Testis (tissue), 2 donors: ENCODE data around the gene KIF1B.

ENCODE experiments used
- POLR2A ChIP-seq: fragments of 450-650 bp; IDR thresholded peaks from one replicate; pipeline ENCODE4 v1.6.1; 2017; ENCODE audit warnings: antibody characterized with exemption, mild to moderate bottlenecking, moderate library complexity
- TF ChIP-seq, protein P1 (sequence below), 3 experiments: fragments of 450-650 bp in 2 of 3; fragments of 200-600 bp in 1 of 3; sonication (generic) in 1 of 3; IDR thresholded peaks; one replicate each; pipeline ENCODE4 v1.5.1; 2016 to 2019; ENCODE audit warnings: antibody characterized with exemption in 3 of 3, mild to moderate bottlenecking in 2 of 3, moderate library complexity in 1 of 3

DNA sequence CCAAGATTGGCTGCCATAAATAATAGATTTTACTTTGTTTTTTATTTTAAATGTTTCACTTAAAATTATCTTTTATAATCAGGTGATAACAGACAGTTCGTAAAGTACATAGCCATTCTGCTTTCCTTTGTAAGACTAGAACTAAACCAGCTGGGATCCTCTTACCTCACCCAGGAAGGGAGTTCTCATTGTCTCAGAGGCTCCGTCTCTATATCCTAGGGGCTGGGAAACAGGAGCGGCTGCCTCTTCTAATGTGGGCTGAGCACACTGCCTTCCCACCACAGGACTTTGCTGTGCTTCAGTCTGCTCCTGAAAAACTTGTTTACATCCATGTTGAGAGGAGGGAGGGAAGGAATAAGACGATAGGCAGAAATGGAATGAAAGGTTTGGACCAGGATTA is 142.9 kb downstream of the KIF1B start:
- TF ChIP-seq, protein P1, sequence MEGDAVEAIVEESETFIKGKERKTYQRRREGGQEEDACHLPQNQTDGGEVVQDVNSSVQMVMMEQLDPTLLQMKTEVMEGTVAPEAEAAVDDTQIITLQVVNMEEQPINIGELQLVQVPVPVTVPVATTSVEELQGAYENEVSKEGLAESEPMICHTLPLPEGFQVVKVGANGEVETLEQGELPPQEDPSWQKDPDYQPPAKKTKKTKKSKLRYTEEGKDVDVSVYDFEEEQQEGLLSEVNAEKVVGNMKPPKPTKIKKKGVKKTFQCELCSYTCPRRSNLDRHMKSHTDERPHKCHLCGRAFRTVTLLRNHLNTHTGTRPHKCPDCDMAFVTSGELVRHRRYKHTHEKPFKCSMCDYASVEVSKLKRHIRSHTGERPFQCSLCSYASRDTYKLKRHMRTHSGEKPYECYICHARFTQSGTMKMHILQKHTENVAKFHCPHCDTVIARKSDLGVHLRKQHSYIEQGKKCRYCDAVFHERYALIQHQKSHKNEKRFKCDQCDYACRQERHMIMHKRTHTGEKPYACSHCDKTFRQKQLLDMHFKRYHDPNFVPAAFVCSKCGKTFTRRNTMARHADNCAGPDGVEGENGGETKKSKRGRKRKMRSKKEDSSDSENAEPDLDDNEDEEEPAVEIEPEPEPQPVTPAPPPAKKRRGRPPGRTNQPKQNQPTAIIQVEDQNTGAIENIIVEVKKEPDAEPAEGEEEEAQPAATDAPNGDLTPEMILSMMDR (IDR thresholded peaks at IDR 0.05) = no peak
- no peak for TF ChIP-seq POLR2A
